UCSD-AML1 (cell line): ENCODE data around the gene PSMD13.

Experiments used
- DNase-seq: peaks from one replicate; lab custom pipeline; 2025; ENCODE audit not compliant: unreplicated experiment; lab: John Stamatoyannopoulos, UW

The PSMD13 gene

GRCh38 chr11:203945-204586 is 32.7 kb upstream of the PSMD13 start:
- DNase-seq: no peak

GRCh38 chr11:204587-205109 is 32.1 kb upstream of the PSMD13 start:
- no peak for DNase-seq

- no peak for DNase-seq
Measured at GRCh38 chr11:205221-206001, 31.4 kb upstream of the PSMD13 start.

GRCh38 chr11:206002-206384 is 30.8 kb upstream of the PSMD13 start:
- DNase-seq: no peak

- DNase-seq: peak; percentile 49
Measured at GRCh38 chr11:206526-207207, 30.1 kb upstream of the PSMD13 start.

- peak; percentile 98 for DNase-seq
Measured at GRCh38 chr11:207208-207862, 29.4 kb upstream of the PSMD13 start, which contains the start of the genes BET1L and RIC8A. Gene BET1L (minus strand): TSS chr11:207399. CDS start chr11:207321, 78 bp downstream. Gene RIC8A (plus strand): TSS chr11:207708. CDS start chr11:208855, 1,147 bp downstream.

- DNase-seq: peak; percentile 73
Measured at GRCh38 chr11:207863-208180, 29.0 kb upstream of the PSMD13 start.

- peak; percentile 86 for DNase-seq
Measured at GRCh38 chr11:208181-208916, 28.4 kb upstream of the PSMD13 start.

GRCh38 chr11:208917-209260 is 27.9 kb upstream of the PSMD13 start:
- DNase-seq: no peak

GRCh38 chr11:209275-210121 is 27.3 kb upstream of the PSMD13 start:
- DNase-seq: no peak

GRCh38 chr11:210122-210802 is 26.5 kb upstream of the PSMD13 start:
- DNase-seq: no peak

- no peak for DNase-seq
Measured at GRCh38 chr11:210803-211180, 26.0 kb upstream of the PSMD13 start.

GRCh38 chr11:211295-211694 is 25.5 kb upstream of the PSMD13 start:
- no peak for DNase-seq

GRCh38 chr11:211741-212140 is 25.0 kb upstream of the PSMD13 start:
- DNase-seq: no peak

- no peak for DNase-seq
Measured at GRCh38 chr11:212150-213100, 24.4 kb upstream of the PSMD13 start.

GRCh38 chr11:213111-213510 is 23.7 kb upstream of the PSMD13 start:
- no peak for DNase-seq

- no peak for DNase-seq
Measured at GRCh38 chr11:214083-214482, 22.7 kb upstream of the PSMD13 start.

- DNase-seq: no peak
Measured at GRCh38 chr11:215581-216037, 21.2 kb upstream of the PSMD13 start.
